GM12875 (cell line): Measurements from ENCODE around the gene SCML1.
A peak's percentile ranks its signal among the peaks of the same experiment; 100 is the strongest.
"Not testable (repeated sequence)": the region's sequence is repeated elsewhere in the genome, so short reads cannot be mapped to it uniquely, and the experiment has no call there.

ENCODE experiments used
- H3K4me3 ChIP-seq: one replicate; pipeline ENCODE4 v1.5.1; 2011; ENCODE audit warnings: low read depth, low read length, control low read depth
- TF ChIP-seq, protein P1 (sequence below): IDR thresholded peaks from 2 replicates; pipeline ENCODE4 v1.5.1; 2011; ENCODE audit warnings: low read depth, mild to moderate bottlenecking, control low read depth, inconsistent platforms, low read length, moderate library complexity, borderline replicate concordance; ENCODE audit not compliant: insufficient read depth

The SCML1 gene

DNA sequence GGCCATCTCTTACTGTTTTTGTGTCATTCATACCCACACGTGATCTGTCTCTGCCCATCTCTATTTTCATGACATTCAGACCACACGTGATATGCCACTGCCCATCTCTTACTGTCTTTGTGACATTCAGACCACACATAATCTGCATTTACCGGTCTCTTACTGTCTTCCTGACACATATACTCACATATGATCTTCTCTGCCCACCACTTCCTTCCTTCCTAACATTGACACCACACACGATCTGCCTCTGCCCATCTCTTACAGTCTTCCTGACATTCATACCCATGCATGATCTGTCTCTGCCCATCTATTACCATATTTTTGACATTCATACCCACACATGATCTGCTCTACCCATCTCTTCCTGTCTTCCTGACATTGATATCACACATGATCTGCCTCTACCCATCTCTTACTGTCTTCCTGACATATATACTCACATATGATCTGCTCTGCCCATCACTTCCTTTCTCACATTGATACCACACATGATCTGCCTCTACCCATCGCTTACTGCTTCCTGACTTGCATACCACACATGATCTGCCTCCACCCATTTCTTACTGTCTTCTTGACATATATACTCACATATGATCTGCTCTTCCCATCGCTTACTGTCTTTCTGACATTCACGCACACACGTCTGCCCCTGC is 36.1 kb downstream of the SCML1 start:
- TF ChIP-seq, protein P1, sequence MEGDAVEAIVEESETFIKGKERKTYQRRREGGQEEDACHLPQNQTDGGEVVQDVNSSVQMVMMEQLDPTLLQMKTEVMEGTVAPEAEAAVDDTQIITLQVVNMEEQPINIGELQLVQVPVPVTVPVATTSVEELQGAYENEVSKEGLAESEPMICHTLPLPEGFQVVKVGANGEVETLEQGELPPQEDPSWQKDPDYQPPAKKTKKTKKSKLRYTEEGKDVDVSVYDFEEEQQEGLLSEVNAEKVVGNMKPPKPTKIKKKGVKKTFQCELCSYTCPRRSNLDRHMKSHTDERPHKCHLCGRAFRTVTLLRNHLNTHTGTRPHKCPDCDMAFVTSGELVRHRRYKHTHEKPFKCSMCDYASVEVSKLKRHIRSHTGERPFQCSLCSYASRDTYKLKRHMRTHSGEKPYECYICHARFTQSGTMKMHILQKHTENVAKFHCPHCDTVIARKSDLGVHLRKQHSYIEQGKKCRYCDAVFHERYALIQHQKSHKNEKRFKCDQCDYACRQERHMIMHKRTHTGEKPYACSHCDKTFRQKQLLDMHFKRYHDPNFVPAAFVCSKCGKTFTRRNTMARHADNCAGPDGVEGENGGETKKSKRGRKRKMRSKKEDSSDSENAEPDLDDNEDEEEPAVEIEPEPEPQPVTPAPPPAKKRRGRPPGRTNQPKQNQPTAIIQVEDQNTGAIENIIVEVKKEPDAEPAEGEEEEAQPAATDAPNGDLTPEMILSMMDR, result no peak

GRCh38 chrX:17774053-17774452 is 36.8 kb downstream of the SCML1 start:
- H3K4me3 ChIP-seq, result no peak overlapping the region
- TF ChIP-seq, protein P1, result no peak

More for the DNA sequence above, 36.1 kb downstream of the SCML1 start:
- no peak overlapping the region for H3K4me3 ChIP-seq

- H3K4me3 ChIP-seq, result no peak overlapping the region
- TF ChIP-seq, protein P1, result no peak
Measured at GRCh38 chrX:17778997-17779396, 41.7 kb downstream of the SCML1 start.

DNA sequence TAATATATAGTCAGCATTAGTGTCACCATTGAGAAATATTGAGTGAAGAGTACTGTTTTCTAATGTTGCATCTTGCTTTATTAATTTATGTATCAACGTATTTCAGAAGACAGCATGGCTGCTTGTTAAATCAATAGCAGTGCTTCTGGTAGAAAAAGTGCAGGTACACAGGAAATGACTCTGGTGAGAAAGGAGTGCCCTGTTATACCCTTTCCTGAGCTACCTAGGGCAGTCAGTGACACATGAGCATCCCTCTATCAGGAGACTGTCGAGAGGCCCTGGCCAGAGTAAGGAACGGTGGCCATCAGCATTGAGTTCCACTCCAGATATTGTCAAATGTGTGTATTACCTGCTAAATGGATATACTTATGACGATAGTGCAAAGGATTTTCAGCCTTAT is 42.1 kb downstream of the SCML1 start:
- H3K4me3 ChIP-seq, result no peak overlapping the region
- TF ChIP-seq, protein P1, result no peak

GRCh38 chrX:17786554-17787347 is 49.5 kb downstream of the SCML1 start:
- not testable (repeated sequence) for H3K4me3 ChIP-seq

DNA sequence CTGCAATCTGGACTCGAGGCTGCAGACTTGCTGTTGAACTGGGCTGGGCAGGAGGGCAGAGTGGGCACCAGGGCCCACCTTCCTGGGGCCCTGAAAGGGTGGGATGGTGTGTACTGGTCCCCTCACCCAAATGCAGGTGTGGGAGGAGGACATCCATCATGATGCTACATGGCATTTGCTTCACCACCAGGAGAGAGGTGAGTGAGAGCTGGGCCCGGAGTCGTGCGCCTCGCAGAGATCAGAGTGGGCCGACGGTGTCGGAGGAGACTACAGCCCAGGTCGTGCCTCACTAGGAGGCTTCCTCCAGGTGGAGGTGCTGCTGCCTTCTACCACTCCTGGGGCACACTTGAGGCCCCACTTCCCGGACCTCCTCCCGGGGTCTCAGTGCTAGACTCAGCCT is 50.3 kb downstream of the SCML1 start:
- TF ChIP-seq, protein P1, result no peak
- no peak overlapping the region for H3K4me3 ChIP-seq

GRCh38 chrX:17788439-17788838 is 51.1 kb downstream of the SCML1 start:
- H3K4me3 ChIP-seq, result no peak overlapping the region

More at GRCh38 chrX:17788439-17788838, 51.1 kb downstream of the SCML1 start:
- TF ChIP-seq, protein P1, result peak; percentile 79
